Glutamatergic neuron (in vitro differentiated cells): ENCODE data around the gene OSBP2. TPM values are rescaled to one million over a fixed set of nuclear protein-coding genes. Genes with fewer than 3 reads are reported as not detected.

ENCODE experiments used
- DNase-seq: peaks from one replicate; pipeline ENCODE4 v3.0.0; 2022
- H3K27ac Mint-ChIP-seq: one replicate; pipeline ENCODE4 v1.8.0; 2020; ENCODE audit warnings: mild to moderate bottlenecking, mixed read lengths, inconsistent platforms; ENCODE audit not compliant: unreplicated experiment
- H3K27me3 Mint-ChIP-seq: one replicate; pipeline ENCODE4 v1.8.0; 2020; ENCODE audit warnings: mild to moderate bottlenecking, moderate library complexity, mixed read lengths, inconsistent platforms; ENCODE audit not compliant: unreplicated experiment
- H3K36me3 Mint-ChIP-seq: one replicate; pipeline ENCODE4 v1.8.0; 2020; ENCODE audit warnings: mild to moderate bottlenecking, mixed read lengths, inconsistent platforms; ENCODE audit not compliant: unreplicated experiment
- H3K4me1 Mint-ChIP-seq: one replicate; pipeline ENCODE4 v1.8.0; 2020; ENCODE audit warnings: mild to moderate bottlenecking, low read depth, mixed read lengths, inconsistent platforms; ENCODE audit not compliant: unreplicated experiment
- H3K4me3 Mint-ChIP-seq: one replicate; pipeline ENCODE4 v1.8.0; 2020; ENCODE audit warnings: mild to moderate bottlenecking, mixed read lengths, inconsistent platforms; ENCODE audit not compliant: unreplicated experiment
- H3K9me3 Mint-ChIP-seq: one replicate; pipeline ENCODE4 v1.8.0; 2020; ENCODE audit warnings: mild to moderate bottlenecking, moderate library complexity, mixed read lengths, inconsistent platforms; ENCODE audit not compliant: unreplicated experiment
- CTCF ChIP-seq: fragments of 200-600 bp; sonication (generic); IDR thresholded peaks from one replicate; pipeline ENCODE4 v1.5.0; 2021; ENCODE audit not compliant: partially characterized antibody, unreplicated experiment
- total RNA-seq: library from RNA; stranded (reverse); fragmentation: NEBNext Ultra II Directional; extraction: Animal tissue kit (Norgen Biotek cat#: 25700); gene quantifications from one replicate; pipeline ENCODE4 v1.2.1, GENCODE V29; 2021; ENCODE audit not compliant: unreplicated experiment

Gene OSBP2
- total RNA-seq, 1 donor from 2014 or later = 18.3 TPM

GRCh38 chr22:30720263-30720837, 25.7 kb downstream of the OSBP2 start:
- DNase-seq = no peak
- no peaks in the 10 kb centered on the region for H3K27me3 Mint-ChIP-seq
- no peaks in the 10 kb centered on the region for H3K4me1 Mint-ChIP-seq
- no peak overlapping the region for H3K27ac Mint-ChIP-seq
- no peak overlapping the region for H3K4me3 Mint-ChIP-seq
- H3K9me3 Mint-ChIP-seq = no peaks in the 10 kb centered on the region
- no peaks in the 10 kb centered on the region for H3K36me3 Mint-ChIP-seq
- TF ChIP-seq CTCF = no peak

DNA sequence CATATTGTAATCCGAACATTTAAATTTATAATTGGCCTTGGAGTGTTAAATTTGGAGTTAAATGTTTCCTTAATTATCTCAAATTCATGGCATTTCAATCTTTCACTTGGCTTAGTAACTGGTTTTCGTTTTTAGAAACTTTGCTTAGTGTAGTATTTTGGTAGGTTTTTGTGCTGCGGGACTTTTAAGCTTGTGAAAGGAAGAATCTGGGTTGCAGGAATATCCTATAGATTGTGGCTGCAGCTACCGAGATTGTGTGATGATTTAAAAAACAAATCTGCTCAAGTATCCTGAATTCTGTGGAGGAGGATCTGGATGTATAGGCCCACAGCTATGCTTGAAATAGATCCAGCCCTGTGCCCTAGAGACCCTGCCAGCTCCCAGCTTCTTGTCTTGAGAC, 27.1 kb downstream of the OSBP2 start:
- DNase-seq = no peak
- Mint-ChIP-seq H3K36me3 (no peaks in the 10 kb centered on the region), H3K27ac (no peak overlapping the region), H3K27me3 (peaks cover 2% of the 10 kb centered on the region), H3K4me3 (no peak overlapping the region), H3K9me3 (no peaks in the 10 kb centered on the region), H3K4me1 (no peaks in the 10 kb centered on the region)
- no peak for TF ChIP-seq CTCF

GRCh38 chr22:30728826-30729225, 34.2 kb downstream of the OSBP2 start:
- Mint-ChIP-seq H3K27ac (no peak overlapping the region), H3K4me3 (no peak overlapping the region), H3K4me1 (no peaks in the 10 kb centered on the region), H3K9me3 (no peaks in the 10 kb centered on the region), H3K27me3 (peaks cover 3% of the 10 kb centered on the region), H3K36me3 (no peaks in the 10 kb centered on the region)
- no peak for TF ChIP-seq CTCF
- no peak for DNase-seq

GRCh38 chr22:30731658-30732057, 37.0 kb downstream of the OSBP2 start:
- H3K9me3 Mint-ChIP-seq = no peaks in the 10 kb centered on the region

More at GRCh38 chr22:30731658-30732057, 37.0 kb downstream of the OSBP2 start:
- H3K4me1 Mint-ChIP-seq = no peaks in the 10 kb centered on the region
- H3K4me3 Mint-ChIP-seq = no peak overlapping the region
- H3K27me3 Mint-ChIP-seq = peaks cover 2% of the 10 kb centered on the region
- DNase-seq = no peak
- no peaks in the 10 kb centered on the region for H3K36me3 Mint-ChIP-seq
- H3K27ac Mint-ChIP-seq = no peak overlapping the region
- no peak for TF ChIP-seq CTCF
